GM19452 (cell line): ENCODE data around the gene ZNF264.
A peak's percentile ranks its signal among the peaks of the same experiment; 100 is the strongest.
"Not testable (repeated sequence)": the region's sequence is repeated elsewhere in the genome, so short reads cannot be mapped to it uniquely, and the experiment has no call there.

Source experiments
- ATAC-seq: cut with Tn5 transposase; IDR thresholded peaks from one replicate; pipeline ENCODE4 v1.9.1; 2021; ENCODE audit not compliant: unreplicated experiment

ZNF264 gene

DNA sequence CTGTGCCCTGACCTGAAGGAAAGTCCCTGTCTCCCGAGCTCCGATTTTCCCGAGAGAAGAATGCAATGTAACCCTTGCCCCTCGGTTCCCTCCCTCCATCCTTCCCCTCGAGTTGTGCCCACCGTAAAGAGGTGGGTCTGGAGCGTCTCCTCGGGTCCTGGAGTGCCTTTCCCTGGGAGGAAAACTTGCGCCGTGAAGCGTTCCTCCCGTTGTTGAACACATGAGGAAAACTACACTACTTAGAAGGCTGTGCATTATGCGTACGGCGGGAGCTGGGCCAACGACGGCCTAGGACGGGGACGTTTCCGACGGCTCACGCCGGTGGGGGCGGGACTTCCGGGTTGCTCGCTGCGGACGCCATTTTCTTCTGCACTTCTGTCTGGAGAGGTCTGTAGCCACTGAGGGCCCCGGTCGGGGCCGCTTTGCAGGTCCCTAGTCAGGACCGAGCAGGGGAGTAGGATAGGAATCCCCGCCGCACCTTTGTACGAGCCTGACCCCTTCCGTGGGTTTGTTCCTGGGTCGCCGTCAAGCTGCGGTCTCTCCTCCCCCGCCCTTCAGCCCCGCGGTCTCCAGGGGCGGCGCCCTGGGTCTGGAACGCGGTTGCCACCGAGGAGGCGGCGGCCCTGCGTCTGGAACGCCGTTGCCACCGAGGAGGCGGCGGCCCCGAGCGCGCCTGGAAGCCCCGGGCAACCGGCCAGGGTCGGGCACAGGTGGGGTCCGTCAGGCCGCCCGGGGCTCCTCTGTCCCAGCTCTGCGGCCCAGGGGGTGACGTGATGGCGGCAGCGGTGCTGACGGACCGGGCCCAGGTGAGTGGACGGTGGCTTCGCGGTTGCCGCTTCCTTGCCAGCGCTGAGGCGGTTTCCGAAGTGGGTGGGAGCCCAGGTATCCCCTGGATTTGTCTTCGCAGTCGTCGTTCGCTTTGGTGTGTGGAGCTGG is at the start of gene ZNF264:
TSS of gene ZNF264 (plus strand) at position 360 of the 936 bp plus-strand sequence. CDS start at position 774, 414 bp downstream.
- peak; percentile 93 for ATAC-seq

DNA sequence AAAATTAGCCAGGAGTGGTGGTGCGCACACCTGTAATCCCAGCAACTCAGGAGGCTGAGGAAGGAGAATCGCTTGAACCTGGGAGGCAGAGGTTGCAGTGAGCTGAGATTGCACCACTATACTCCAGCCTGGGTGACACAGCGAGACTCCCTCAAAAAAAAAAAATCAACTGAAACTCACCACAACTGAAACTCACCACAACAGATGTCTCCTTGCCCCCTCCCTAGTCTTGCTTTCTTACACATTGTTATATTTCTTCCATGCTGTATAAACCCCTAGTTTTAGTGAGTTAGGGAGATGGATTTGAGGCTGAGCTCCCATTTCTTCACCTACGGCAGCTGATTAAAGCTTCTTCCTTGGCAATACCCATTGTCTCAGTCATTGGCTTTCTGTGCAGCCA is 49.6 kb upstream of the ZNF264 start:
- no peak for ATAC-seq

DNA sequence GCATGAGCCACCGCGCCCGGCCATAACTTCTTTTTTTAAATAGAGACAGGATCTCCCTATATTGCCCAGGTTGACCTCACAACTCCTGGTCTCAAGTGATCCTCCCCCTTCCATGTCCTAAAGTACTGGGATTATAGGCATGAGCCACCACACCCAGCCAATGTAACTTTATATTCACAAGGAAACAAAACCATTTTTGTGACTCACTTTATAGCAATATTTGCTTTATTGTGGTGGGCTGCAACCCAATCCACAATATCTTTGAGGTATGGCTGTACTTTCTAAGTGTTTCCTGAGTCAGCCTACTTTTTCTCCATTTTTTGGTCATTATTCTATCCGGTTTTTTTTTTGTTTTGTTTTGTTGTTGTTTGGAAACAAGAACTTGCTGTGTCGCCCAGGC is 38.4 kb upstream of the ZNF264 start:
- ATAC-seq: no peak

DNA sequence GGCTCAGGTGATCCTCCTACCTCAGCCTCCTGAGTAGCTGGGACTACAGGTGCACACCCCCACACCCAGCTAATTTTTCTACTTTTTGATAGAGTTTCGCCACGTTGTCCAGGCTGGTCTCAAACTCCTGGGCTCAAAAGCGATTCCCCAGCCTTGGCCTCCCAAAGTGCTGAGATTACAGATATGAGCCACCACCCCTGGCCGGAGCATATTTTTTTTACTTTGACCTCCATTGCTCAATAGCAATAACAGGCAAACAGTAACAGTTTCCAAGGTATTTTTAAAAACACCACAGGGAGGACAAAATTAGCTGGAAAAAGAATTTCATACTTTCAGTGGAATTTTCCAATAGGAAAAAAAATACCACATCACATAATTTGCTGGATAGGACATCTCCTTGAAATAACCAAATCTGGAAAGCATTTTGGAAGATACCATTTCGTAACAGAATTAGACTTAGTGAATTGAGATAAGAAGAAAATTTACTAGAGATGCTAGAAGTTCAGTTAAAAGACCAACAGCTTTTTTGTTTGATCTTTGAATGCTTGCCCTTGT is 29.2 kb upstream of the ZNF264 start:
- no peak for ATAC-seq

DNA sequence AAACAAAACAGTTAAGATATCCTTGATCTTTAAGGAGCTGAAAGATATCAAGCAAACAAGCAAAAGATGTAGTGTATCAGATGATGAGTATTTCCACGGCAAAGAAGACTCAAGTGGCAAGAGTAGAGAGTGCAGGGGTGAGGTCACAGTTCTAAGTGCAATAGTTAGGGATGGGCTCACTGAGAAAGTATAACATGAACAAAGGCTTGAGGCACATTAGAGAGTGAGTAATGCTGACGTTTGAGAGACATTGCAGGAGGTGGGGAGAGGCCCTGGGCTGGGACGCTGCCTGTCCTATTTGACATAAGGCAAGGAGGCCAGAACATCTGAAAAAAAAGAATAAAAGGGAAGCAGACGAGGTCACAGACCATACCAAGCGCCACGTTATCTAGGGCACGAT is 25.5 kb upstream of the ZNF264 start:
- ATAC-seq: no peak

DNA sequence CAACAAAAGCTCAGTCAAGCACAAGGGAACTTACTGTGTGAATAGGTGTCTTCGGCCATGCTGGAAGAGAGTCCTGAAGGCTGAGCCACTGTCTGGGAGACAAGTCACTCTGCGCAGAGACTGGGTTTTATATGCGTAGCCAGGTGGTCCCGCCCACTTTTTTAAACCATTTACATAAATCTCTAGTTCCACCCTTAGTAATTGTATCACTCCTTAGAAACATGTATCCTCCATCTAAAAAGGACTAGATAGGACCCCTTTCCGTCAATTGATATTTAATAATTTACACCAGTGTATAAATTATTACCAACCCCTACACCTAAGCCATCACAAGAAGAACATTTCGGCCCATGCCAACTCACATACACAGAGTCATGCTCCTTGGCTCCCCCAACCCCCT is 23.9 kb upstream of the ZNF264 start, which contains the start of gene DUXA:
TSS of gene DUXA (minus strand) at position 101 of the 400 bp plus-strand sequence. CDS start at position 59, 42 bp downstream.
- ATAC-seq: no peak

DNA sequence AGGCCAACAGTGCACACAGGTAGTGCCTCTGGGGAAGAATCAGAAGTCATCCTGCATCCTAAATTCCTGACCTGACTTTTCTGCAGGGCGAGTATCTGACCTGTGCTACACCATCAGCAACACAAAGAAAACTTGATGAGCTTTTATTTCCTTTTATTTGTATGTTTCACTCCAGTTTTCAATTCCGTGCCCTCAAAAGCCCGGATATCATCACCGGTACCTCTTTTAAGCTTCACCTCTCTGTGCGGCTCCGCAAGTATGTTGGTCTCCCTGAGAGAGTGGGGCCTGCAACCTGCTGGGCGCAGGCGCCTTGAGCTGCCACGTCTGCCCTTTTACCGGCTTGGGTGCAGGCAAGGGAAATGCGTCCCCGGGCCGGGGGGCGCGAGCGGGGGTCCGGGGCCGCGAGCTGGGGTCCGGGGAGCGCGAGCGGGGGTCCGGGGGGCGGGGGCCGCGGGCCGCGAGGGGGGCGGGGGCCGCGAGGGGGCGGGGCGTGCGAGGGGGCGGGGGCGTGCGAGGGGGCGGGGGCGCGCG is 19.7 kb upstream of the ZNF264 start:
- ATAC-seq: no peak

DNA sequence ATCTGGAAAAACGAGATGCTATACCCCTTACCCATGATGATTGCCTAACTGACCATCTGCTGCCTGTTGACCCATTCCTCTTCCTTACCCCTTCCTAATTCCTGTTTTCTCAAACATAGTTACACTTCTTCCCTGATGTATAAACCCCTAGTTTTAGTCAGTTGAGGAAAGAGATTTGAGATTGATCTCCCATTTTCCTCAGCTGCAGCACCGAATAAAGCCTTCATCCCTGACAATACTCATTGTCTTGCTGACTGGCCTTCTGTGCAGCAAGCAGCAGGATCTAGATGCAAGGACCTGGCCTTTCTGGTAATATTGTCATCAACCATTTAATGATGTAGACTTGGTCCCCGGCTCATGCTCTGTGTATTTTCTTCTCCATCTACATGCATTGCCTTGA is 999 bp upstream of the ZNF264 start:
- no peak for ATAC-seq

DNA sequence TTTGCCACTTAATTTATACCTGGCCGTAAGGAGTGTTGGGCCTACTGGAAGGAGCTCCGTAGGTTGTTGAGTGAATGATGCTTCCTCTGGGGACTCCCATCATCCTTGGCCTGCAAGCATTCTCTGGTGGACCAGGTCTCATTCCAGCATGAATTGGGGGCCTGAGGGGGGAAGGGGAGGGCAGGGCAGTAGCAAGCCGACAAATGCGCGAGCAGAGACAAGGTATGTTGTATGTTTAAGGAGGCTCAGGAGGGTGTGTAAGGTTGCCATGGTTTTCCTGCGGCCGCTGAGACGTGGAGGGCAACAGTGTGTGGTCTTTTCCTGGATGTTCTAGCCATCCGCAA is 749 bp downstream of the ZNF264 start:
- ATAC-seq: peak; percentile 7

DNA sequence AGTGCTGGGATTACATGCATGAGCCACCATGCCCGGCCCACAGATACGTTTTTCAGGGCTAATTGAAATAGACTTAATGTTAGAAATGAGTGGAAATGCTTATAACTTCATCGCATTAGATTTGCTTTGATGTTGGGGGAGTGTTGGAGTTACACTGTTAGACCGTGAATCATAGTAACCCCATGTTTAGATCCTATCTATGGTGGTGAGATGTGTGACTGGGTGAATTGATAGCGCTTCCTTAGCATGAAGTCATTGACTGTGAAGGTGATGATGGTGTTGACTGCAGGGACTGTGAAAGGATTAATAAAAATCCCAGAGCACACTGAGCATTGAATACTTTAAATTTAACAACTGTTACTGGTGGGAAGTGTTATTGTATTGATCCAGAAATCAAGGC is 1.7 kb downstream of the ZNF264 start:
- no peak for ATAC-seq

DNA sequence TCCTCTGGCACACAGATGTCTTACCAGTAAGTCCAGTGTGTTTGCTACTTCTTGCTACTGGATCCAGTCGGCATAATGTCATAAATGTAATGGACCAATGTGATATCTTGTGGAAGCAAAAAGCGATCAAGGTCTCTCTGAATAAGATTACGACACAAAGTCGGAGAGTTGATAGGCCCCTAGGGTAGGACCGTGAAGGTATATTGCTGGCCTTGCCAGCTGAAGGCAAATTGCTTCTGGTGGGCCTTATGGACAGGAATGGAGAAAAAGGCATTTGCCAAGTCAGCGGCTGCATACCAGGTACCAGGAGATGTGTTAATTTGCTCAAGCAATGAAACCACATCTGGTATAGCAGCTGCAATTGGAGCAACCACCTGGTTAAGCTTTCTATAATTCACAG is 6.6 kb downstream of the ZNF264 start:
- not testable (repeated sequence) for ATAC-seq

DNA sequence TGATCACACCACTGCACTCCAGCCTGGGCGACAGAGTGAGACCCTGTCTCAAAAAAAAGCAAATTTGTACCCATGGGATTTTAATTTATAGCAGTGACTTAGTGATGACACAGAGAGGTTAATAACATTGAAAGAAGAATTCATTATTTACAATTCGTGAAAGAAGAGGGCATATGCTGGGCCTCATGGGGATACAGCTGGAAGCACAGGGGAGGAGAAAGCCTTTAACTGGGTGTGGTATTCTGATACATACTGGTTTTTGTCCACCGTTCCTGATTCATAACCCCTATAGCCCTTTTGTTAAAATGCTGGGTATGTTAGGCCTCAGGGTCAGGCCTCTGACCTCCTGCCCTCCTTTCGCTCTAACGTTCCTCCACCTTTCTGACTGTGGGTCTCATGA is 10.9 kb downstream of the ZNF264 start:
- ATAC-seq: no peak

DNA sequence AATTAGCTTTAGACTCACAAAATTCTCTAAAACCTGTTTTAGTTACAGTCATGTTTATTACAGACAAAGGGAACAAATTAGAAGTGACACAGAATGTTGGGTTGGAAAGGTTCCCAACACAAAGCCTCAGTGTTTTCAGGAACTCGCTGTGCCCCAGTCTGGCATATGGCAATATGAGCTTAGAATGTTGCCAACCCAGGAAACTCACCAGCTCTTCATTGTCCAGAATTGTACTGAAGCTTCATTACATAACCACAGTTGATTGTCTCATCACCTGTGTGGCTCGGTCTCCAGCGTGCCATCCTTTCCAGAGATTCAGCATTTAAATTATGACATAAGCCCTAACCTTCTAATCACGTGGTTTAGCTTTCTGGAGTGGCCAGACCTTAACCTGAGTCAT is 19.1 kb downstream of the ZNF264 start:
- ATAC-seq: no peak

DNA sequence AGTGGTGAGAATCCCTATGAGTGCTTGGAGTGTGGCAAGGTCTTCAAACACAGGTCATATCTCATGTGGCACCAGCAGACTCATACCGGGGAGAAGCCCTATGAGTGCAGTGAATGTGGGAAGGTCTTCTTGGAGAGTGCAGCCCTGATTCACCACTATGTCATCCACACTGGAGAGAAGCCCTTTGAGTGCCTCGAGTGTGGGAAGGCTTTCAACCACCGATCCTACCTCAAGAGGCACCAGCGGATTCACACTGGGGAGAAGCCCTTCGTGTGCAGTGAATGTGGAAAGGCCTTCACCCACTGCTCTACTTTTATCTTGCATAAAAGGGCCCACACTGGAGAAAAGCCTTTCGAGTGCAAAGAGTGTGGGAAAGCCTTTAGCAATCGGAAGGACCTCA is 20.8 kb downstream of the ZNF264 start:
- no peak for ATAC-seq

DNA sequence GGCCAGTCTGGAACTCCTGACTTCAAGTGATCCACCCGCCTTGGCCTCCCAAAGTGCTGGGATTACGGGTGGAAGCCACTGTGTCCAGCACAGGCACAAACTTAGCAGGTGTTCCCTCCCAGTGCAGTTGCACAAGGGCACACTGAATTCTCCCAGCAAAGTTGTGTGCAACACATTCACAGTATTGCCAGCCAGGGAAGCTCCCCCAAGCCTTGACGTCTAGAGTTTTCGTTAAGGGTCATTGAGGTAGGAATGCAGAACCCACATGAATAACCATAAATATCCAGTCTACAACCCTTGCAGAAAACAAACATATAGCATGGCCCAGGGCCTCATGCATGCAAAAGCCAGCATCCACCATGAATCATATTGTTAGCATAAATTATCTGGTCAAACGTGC is 36.2 kb downstream of the ZNF264 start:
- ATAC-seq: no peak

DNA sequence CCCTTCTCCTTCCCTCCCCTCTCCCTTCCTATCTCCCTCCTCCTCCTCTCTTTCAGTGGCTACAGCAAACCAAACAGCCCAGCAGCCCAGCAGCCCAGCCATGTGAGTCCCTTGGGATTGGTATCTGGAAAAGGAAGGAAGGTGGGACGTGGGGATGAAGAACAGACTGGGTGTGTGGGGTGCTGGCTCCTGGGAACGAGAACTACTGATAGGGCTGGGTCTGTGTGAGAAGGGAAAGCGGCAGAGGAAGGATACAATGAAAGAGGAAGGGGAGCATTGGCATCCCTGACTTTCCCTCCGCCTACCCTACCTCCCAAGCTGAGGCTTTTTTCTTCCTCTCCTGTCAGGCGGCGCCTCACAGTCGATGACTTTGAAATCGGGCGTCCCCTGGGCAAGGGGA is 40.4 kb downstream of the ZNF264 start:
- ATAC-seq: no peak

DNA sequence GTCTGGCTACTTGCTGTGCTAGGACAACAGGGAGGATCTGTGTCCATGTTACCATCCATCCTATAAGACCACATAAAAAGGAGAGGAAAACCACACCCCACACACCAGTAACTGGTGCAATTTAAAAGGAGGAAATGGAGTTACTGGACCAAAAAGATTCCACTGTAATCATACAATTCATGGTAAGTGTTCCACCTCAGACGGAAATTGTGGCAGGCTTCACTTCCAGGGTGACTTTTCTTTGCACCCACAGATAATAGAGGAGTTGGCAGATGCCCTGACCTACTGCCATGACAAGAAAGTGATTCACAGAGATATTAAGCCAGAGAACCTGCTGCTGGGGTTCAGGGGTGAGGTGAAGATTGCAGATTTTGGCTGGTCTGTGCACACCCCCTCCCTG is 41.9 kb downstream of the ZNF264 start:
- no peak for ATAC-seq

DNA sequence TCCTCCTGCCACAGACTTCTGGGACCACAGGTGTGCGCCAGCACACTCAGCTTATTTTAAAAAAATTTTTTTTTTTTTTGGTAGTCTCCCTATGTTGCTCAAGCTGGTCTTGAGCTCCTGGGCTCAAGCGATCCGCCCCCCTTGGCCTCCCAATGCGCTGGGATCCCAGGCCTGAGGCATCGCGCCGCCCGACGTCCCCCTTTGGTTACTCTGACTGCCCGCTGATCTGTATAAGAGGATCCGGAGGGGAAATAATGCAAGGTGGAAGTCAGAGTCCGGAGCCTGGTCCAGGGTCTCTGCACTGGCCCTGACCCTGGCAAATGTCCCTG is 48.6 kb downstream of the ZNF264 start:
- ATAC-seq: no peak

DNA sequence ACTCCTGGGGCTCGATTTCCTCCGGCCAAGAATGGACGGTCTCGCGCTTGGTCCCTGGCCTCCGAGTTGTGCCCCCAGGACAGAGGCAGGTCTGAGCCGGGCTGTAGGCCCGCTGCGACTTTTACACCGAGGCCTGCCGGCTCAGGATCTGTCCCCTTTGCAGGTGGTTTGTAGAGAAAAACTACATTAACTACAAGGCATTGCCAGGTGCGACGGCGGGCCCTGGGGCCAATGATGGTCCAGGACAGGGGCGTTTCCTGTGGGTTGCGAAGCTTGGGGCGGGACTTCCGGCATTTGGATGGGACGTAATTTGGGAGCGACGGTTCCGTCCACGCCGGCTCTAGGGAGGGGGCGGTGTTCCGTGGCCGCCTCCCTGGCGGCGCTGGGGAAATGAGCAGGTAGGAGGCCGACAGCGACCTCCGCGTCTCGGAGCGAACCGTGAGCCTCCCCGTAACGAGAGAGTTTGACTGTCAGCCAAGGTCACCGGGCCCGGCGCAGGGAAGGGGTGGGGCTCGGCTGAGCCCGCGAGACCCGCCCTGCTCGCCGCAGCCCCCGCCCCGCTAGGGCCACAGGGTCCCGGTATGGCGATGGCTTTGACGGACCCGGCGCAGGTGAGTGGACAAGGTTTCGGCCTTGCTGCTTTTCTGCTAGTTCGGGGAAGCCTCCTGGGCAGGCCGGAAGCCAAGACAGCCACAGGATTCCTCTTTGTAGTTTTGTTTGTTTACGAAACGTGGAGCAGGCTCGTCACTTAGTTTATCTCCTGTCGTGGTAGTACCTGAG is 49.2 kb downstream of the ZNF264 start, which contains the start of gene ZNF805:
TSS of gene ZNF805 (plus strand) at position 322 of the 780 bp plus-strand sequence. CDS start at position 582, 260 bp downstream.
- peak; percentile 92 for ATAC-seq

DNA sequence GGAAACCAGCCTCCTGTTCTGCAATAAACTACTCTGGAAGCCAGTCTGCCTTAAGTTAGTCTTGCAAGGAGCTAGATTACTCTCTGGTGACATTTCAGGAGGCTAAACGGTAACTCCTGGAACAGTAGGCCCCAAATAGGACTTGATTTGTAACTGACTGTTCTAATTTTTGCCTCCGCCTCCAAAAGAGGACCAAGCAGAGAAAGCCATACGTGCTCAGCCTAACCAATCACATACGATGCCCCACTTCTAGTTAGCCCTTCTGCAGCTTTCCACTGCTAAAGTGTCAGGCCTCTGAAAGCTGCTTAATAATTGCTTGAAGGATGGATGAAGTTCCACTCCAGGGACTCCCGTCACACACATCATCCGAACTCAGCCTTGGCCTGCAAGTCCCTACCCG is 49.9 kb downstream of the ZNF264 start:
- no peak for ATAC-seq

DNA sequence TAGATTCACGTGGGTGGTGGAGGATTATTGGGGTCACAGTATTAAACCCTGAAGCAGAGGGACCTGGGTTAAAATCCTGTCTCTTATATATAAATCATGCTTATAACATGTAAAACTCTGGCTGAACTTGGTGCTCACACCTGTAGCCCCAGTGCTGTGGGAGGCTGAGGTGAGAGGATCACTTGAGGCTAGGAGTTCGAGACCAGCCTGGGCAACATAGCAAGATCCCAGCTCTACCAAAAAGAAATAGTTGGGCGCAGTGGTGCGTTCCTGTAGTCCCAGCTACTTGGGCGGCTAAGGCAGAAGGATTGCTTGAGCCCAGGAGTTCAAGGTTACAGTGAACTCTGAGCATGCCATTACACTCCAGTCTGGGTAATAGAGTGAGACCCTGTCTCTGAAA is 51.5 kb downstream of the ZNF264 start:
- no peak for ATAC-seq

DNA sequence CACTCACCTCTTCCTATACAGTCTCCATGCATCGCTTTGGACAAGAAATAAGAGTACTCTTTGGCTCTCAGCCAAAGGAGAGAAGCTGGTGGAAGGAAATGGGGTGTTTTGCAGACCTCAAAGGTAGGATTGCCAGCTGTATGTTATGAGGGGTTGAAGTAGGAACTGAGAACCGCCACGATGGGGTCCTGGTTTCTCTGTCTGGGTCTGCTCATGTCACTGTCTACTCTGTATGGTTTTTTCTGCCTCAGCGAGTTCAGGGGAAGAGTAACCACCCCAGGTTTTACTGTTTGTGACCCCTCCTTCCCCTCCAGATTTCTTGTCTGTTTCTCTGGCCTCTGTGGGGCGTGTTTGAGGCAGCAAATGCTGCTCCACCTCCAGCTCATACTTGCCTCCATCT is 53.2 kb downstream of the ZNF264 start:
- no peak for ATAC-seq
